Kidney (tissue), 14 donors: ENCODE results near the gene KCTD2. TPM values are rescaled to one million over a fixed set of nuclear protein-coding genes. Genes with fewer than 3 reads are reported as not detected.

Experiments used
- DNase-seq, 5 donors: peaks; one replicate each; pipeline ENCODE4 v3.0.0-alpha.2; 2013 to 2020
- FAIRE-seq: peaks from 2 replicates; lab custom pipeline; 2012; peaks lifted over from hg19 to GRCh38; lab: Jason Lieb, UNC
- H3K27ac ChIP-seq, 2 donors: one replicate each; pipeline ENCODE4 v1.7.0; 2013; ENCODE audit warnings: low read depth in 2 of 2, low read length in 2 of 2, inconsistent platforms in 1 of 2
- H3K27me3 ChIP-seq: one replicate; pipeline ENCODE4 v1.7.1; 2013; ENCODE audit warnings: low read length, inconsistent platforms; ENCODE audit not compliant: control insufficient read depth, insufficient read depth
- H3K36me3 ChIP-seq, 3 donors: one replicate each; pipeline versions ENCODE4 v1.7.0 to v1.7.1; 2013; ENCODE audit warnings: low read length in 3 of 3, control low read depth in 1 of 3, inconsistent platforms in 1 of 3; ENCODE audit not compliant: insufficient read depth in 3 of 3, control insufficient read depth in 2 of 3
- H3K4me1 ChIP-seq, 3 donors: one replicate each; pipeline versions ENCODE4 v1.7.0 to v1.7.1; 2013; ENCODE audit warnings: low read length in 3 of 3, inconsistent platforms in 1 of 3, low read depth in 1 of 3; ENCODE audit not compliant: control insufficient read depth in 2 of 3, insufficient read depth in 2 of 3
- H3K4me3 ChIP-seq, 3 donors: one replicate each; pipeline versions ENCODE4 v1.7.0 to v1.8.1; 2013; ENCODE audit warnings: low read length in 3 of 3, control low read depth in 1 of 3, inconsistent platforms in 1 of 3
- H3K9ac ChIP-seq, 3 donors: one replicate each; pipeline versions ENCODE4 v1.7.0 to v1.7.1; 2013; ENCODE audit warnings: low read length in 3 of 3, control low read depth in 1 of 3, inconsistent platforms in 1 of 3
- H3K9me3 ChIP-seq, 3 donors: one replicate each; pipeline versions ENCODE4 v1.7.0 to v1.7.1; 2013; ENCODE audit warnings: low read length in 3 of 3, control low read depth in 1 of 3, inconsistent platforms in 1 of 3; ENCODE audit not compliant: control insufficient read depth in 2 of 3, insufficient read depth in 1 of 3
- intact Hi-C: fragments of 100-400 bp; cut with DNase I; formaldehyde crosslinking; loops from one replicate; pipeline ENCODE4 v1.11.1; 2022
- polyA plus RNA-seq: library from polyadenylated mRNA; stranded (reverse); fragments of 350-450 nt; fragmentation: Illumina TruSeq; extraction: RNeasy Lipid Tissue Mini Kit (QIAGEN cat#74804); gene quantifications from one replicate; pipeline ENCODE4 v1.2.3, GENCODE V29; 2014; ENCODE audit warnings: low read depth, low replicate concordance; ENCODE audit not compliant: insufficient read depth
- total RNA-seq: library from RNA; stranded (reverse); fragmentation: NEBNext Ultra II Directional; extraction: Animal tissue kit (Norgen Biotek cat#: 25700); gene quantifications from one replicate; pipeline ENCODE4 v1.2.1, GENCODE V29; 2021
- TF ChIP-seq, protein P1 (sequence below): IDR thresholded peaks from 3 replicates; pipeline ENCODE4 v1.5.1; 2012; ENCODE audit warnings: mild to moderate bottlenecking, moderate library complexity, borderline replicate concordance; ENCODE audit not compliant: insufficient read depth; ENCODE audit errors: extremely low read depth
- donor health status: control.
- donor health status: control.
- donor health status: control.
- donor health status: control.
- donor health status: control.
- donor health status: DM: yes; HTN: yes; CAD: no.
- donor health status: Normal renal cell carcinoma (clear cell type).

Gene KCTD2
- total and polyA plus RNA-seq, 2 donors from 2014 or later: 26.0 to 30.2 TPM

GRCh38 chr17:75001915-75002843 lies 44.8 kb upstream of the KCTD2 start:
- FAIRE-seq (no peak), DNase-seq (no peak)
- Histone ChIP-seq H3K9ac (no peak overlapping the region), H3K4me1 (no peaks in the 10 kb centered on the region), H3K36me3 (peaks cover 0 to 7% (median 4%) of the 10 kb centered on the region in 3 donors), H3K27me3 (no peaks in the 10 kb centered on the region), H3K4me3 (no peak overlapping the region), H3K27ac (no peak overlapping the region), H3K9me3 (no peaks in the 10 kb centered on the region)
- intact Hi-C loops: no loop called here
- TF ChIP-seq, protein P1, sequence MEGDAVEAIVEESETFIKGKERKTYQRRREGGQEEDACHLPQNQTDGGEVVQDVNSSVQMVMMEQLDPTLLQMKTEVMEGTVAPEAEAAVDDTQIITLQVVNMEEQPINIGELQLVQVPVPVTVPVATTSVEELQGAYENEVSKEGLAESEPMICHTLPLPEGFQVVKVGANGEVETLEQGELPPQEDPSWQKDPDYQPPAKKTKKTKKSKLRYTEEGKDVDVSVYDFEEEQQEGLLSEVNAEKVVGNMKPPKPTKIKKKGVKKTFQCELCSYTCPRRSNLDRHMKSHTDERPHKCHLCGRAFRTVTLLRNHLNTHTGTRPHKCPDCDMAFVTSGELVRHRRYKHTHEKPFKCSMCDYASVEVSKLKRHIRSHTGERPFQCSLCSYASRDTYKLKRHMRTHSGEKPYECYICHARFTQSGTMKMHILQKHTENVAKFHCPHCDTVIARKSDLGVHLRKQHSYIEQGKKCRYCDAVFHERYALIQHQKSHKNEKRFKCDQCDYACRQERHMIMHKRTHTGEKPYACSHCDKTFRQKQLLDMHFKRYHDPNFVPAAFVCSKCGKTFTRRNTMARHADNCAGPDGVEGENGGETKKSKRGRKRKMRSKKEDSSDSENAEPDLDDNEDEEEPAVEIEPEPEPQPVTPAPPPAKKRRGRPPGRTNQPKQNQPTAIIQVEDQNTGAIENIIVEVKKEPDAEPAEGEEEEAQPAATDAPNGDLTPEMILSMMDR: no peak

DNA sequence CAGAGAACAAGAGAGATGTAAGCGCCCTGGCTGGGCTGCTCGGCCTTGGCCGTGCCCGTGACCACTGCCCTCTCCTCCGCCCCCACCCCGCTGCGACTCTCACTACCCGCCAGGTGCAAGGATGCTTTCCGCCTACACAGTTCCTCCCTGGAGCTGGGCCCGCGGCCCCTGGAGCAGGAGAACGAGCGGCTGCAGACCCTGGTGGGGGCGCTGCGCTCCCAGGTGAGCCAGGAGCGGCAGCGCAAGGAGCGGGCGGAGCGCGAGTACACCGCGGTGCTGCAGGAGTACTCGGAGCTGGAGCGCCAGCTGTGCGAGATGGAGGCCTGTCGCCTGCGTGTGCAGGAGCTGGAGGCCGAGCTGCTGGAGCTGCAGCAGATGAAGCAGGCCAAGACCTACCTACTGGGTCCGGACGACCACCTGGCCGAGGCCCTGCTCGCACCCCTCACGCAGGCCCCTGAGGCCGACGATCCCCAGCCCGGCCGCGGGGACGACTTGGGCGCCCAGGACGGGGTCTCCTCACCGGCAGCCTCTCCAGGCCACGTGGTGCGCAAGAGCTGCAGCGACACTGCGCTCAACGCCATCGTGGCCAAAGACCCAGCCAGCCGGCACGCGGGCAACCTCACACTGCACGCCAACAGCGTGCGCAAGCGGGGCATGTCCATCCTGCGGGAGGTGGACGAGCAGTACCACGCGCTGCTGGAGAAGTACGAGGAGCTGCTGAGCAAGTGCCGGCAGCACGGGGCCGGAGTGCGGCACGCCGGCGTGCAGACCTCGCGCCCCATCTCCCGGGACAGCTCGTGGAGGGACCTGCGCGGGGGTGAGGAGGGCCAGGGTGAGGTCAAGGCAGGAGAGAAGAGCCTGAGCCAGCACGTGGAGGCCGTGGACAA lies 43.7 kb upstream of the KCTD2 start:
- H3K9me3 ChIP-seq: no peaks in the 10 kb centered on the region
- DNase-seq: no peak
- no peak overlapping the region for H3K4me3 ChIP-seq
- H3K27me3 ChIP-seq: no peaks in the 10 kb centered on the region
- intact Hi-C loops: no loop called here
- no peak overlapping the region for H3K27ac ChIP-seq
- no peak for FAIRE-seq
- H3K36me3 ChIP-seq: peaks cover 0 to 7% (median 4%) of the 10 kb centered on the region in 3 donors
- H3K9ac ChIP-seq: no peak overlapping the region
- no peaks in the 10 kb centered on the region for H3K4me1 ChIP-seq
- TF ChIP-seq, protein P1: no peak

- Histone ChIP-seq H3K4me3 (no peak overlapping the region), H3K27ac (no peak overlapping the region), H3K4me1 (no peaks in the 10 kb centered on the region), H3K36me3 (peaks cover 0 to 7% (median 4%) of the 10 kb centered on the region in 3 donors), H3K9ac (no peak overlapping the region), H3K27me3 (no peaks in the 10 kb centered on the region), H3K9me3 (no peaks in the 10 kb centered on the region)
- TF ChIP-seq, protein P1: no peak
- DNase-seq (no peak), FAIRE-seq (no peak)
- intact Hi-C loops: no loop called here
Measured at GRCh38 chr17:75003957-75004355, 43.1 kb upstream of the KCTD2 start.
